Adrenal gland (tissue), 5 donors: ENCODE data around the gene SMG6.

ENCODE experiments used
- POLR2A ChIP-seq, 2 donors: fragments of 450-650 bp; IDR thresholded peaks; one replicate each; pipeline ENCODE4 v1.6.1; 2017; ENCODE audit warnings: antibody characterized with exemption in 2 of 2, mild to moderate bottlenecking in 2 of 2, moderate library complexity in 1 of 2
- TF ChIP-seq, protein P1 (sequence below), 6 experiments: fragments of 450-650 bp in 4 of 6; fragments of 200-600 bp in 2 of 6; sonication (generic) in 1 of 6; IDR thresholded peaks; 1 replicate in 5 of 6; 2 replicates in 1 of 6; pipeline versions ENCODE4 v1.5.1 to v1.8.0; 2016 to 2021; ENCODE audit warnings: antibody characterized with exemption in 6 of 6, mild to moderate bottlenecking in 2 of 6, moderate library complexity in 1 of 6
- donor health status: DM: no; HTN: no; CAD: no.

DNA sequence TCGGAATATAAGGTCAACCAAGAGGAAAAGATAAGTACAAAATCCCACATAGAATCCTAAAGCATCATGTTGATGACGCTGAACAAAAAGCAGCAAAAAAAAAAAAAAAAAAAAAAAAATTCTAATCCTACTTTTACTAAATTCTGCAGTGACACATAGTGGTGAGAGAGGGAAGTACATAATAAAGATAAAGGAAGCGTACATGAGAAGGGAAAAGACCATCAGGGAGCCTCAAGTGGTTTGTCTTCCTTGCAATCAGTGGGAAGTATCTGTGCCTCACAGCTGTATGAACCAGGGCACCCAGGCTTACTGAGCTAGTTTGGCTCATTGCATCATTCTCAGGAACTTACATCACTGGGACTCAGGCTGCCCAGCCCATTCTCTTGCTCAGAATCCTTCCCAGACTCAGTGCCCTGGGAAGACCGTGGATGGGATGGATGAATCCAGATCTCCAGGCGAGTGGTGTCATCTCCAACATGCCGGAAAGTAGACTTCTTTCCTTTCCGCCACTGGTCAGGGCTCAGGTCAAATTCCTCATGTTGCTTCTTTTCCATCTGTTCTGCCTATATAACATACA lies 21.2 kb downstream of the SMG6 start:
- TF ChIP-seq, protein P1, sequence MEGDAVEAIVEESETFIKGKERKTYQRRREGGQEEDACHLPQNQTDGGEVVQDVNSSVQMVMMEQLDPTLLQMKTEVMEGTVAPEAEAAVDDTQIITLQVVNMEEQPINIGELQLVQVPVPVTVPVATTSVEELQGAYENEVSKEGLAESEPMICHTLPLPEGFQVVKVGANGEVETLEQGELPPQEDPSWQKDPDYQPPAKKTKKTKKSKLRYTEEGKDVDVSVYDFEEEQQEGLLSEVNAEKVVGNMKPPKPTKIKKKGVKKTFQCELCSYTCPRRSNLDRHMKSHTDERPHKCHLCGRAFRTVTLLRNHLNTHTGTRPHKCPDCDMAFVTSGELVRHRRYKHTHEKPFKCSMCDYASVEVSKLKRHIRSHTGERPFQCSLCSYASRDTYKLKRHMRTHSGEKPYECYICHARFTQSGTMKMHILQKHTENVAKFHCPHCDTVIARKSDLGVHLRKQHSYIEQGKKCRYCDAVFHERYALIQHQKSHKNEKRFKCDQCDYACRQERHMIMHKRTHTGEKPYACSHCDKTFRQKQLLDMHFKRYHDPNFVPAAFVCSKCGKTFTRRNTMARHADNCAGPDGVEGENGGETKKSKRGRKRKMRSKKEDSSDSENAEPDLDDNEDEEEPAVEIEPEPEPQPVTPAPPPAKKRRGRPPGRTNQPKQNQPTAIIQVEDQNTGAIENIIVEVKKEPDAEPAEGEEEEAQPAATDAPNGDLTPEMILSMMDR (IDR thresholded peaks at IDR 0.05) = peak; percentile 53 to 86 (median 60)
- TF ChIP-seq POLR2A (IDR thresholded peaks at IDR 0.05) = no peak
